ENCODE data around the gene FANCD2.
"Not testable (repeated sequence)": the region's sequence is repeated elsewhere in the genome, so short reads cannot be mapped to it uniquely, and the experiment has no call there.

FANCD2 gene

DNA sequence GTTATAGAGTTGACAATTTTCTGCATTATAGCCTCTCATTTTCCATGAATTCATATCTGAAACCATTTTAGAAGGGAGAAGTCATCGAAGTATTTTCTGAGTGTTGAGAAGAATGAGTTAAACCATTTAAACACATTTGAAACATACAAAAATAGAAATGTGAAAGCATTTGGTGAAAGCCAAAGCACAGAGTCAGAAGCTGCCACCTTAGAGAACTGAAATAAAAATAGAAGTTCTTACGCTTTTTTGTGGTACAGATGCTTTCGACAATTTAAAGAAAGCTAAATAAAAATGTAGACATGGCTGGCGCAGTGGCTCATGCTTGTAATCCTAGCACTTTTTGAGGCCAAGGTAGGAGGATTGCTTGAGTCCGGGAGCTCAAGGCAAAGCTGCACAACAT lies 72.8 kb downstream of the FANCD2 start:
- no peak for DNase-seq

DNA sequence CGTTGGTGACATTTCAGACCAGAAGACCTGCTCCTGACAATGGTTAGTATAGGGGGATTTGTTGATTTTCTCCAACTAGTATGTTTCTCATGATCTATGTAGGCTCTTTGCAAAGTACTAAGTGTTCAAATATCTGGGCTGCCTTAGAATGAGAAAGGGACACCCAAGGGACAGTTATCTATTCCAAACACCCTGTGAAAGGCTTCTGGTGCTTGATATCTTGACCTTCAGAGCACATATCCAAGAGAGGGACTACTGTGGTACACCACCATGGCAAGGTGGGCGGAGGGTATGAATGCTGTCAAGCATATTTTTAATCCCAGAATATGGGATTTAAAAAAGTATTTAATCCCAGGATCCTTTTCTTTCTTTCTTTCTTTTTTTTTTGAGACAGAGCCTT lies 80.7 kb downstream of the FANCD2 start:
- DNase-seq: no peak

DNA sequence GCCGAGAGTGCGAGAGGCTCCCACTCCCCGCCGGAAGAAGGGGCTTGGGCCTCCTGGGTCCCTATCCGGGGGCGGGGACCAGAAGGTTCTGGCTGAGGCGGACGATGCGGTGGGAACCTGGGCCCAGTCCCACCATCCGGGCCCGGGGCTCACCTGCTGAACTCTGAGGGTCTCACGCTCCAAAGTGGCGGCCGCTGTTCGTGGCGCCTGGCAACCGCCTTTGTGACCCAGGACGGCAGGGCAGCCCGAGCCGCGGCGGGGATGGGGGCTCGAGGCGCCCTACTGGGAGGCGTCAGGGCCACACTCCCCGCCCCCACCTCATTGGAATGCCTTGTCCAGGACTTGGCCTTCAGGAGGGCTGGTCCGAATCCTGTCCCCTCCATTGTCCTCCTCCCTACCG lies 81.9 kb downstream of the FANCD2 start, which contains the start of gene FANCD2OS:
Gene FANCD2OS (minus strand): TSS at position 165 of the 400 bp plus-strand sequence. CDS start 3,481 bp downstream, outside the sequence.
- no peak for DNase-seq

DNA sequence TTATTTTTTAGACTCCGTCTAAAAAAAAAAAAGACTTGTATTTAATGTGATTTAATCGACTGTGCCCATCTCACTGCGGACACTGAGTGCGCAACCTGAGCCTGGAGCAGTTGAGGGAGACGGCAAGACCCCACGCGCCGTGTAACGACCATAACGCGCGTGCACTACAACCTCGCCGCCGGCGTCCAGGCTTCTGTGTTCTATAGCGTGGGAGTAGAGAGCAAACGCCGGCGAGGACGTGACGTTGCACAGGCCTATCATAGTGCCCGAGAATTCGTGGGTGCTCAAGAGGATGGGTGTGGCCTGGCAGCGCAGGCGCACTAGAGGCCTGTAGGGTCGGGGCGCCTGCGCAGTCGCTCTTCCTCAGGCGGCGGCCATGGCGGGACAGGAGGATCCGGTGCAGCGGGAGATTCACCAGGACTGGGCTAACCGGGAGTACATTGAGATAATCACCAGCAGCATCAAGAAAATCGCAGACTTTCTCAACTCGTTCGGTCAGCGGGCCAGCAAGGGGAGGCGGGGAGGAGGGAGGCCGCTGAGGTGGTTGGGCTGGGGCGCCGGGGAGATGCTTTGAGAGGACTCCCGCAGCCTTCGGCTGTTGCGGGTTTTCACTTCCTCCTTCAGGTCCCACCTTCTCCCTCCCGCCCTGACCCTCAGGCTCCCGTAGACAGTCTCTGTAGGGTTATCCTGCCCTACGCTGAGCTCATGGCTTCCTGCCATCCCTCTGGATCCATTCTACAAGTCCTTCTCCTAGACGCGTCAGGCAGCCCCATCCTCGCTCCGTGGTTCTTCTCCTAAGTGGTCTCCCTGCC lies 89.3 kb downstream of the FANCD2 start, which contains the start of gene BRK1:
Gene BRK1 (plus strand): TSS at position 350 of the 812 bp plus-strand sequence. CDS start 27 bp downstream, at position 377.
- DNase-seq: peak in 55 of 56 donors; percentile 73 to 95 (median 89)

DNA sequence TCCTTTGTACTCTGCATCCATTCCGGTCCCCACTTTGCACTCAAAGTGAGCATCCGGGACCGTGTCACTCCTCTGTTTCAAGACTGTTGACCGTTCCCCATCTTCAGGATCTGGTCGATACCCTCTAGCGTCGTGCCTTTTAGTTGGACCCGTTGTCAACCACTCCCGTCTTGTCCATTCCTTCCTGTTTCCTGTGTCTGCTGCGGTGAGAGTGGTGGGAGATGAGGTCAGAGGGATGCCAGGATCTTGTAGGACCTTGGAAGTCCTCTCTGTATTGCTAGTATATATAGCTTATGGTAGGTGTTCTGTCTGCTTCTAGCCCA lies 89.9 kb downstream of the FANCD2 start:
- no peak for DNase-seq

DNA sequence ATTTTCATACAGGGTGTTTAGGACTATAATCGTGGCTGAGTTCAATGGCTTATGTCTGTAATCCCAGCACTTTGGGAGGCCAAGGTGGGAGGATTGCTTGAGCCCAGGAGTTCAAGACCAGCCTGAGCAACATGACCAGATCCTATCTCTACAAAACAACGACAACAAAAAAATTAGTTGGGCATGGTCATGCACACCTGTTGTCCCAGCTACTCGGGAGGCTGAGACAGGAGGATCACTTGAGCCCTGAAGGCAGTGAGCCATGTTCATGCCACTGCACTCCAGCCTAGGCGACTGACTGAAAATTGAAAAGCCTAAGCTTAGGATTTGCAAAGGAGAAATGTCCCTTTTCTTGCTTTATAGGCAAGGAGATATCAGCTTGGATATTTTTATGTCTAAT lies 90.7 kb downstream of the FANCD2 start:
- DNase-seq: no peak

DNA sequence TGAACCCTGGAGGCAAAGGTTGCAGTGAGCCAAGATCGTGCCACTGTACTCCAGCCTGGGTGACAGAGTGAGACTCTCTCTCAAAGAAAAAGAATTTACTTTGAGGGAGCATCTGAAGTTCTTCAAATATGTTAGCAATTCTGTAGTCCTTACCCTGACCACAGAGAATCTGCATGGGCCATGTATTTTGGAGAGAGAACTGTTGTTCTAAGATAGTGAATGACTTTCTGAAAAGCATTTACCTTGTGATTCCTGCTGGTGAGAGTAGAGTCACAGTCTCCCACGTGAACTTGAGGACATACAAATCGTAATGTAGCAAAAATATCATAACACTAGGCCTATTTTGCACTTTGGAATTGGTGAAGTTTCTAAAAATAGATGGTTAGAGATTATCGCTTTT lies 93.1 kb downstream of the FANCD2 start:
- no peak for DNase-seq

DNA sequence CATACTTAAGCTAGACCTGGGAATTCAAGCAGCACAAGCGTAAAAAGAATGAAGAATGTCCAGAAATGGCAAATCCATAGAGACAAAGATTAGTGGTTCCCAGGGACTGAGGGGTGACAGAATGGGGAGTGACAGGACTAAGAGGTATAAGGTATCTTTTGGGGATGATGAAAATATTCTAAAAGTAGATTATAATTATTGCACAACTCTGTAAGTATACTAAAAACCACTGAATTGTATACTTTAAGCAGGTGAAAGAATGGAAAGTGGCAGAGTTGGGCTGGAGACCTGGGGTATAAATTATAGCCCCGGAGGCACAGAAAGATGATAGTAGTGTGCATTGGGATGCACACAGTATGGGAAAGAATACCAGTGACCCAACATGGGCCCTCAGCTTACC lies 94.8 kb downstream of the FANCD2 start:
- no peak for DNase-seq

DNA sequence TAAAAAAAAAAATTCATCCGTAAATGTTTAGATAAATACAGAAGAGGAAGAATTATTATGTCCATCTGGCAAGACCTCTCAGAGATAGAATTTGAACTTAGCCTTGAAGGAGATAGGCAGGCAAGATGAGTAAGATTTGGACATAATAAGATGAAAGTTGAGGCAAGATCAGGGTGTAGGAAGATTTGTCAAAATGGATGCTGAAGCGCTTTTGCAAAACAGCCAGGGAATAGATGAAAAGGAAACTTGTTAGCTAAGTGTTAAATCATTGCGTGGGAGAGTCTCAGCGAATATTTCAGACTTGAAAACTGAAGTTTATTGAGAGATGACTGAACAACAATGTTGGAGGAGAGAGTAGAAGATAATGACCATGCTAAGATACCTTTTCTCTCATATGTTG lies 96.5 kb downstream of the FANCD2 start:
- DNase-seq: no peak

DNA sequence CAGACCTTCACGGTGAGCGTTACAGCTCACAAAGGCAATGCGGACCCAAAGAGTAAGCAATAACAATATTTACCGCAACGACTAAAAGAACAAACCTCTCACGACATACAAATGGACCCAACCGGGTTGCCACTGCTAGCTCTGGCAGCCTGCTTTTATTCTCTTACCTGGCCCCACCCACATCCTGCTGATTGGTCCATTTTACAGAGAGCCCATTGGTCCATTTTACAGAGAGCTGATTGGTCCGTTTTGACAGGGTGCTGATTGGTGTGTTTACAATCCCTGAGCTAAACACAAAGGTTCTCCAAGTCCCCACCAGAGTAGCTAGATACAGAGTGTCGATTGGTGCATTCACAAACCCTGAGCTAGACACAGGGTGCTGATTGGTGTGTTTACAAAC lies 109.6 kb downstream of the FANCD2 start:
- not testable (repeated sequence) for DNase-seq

DNA sequence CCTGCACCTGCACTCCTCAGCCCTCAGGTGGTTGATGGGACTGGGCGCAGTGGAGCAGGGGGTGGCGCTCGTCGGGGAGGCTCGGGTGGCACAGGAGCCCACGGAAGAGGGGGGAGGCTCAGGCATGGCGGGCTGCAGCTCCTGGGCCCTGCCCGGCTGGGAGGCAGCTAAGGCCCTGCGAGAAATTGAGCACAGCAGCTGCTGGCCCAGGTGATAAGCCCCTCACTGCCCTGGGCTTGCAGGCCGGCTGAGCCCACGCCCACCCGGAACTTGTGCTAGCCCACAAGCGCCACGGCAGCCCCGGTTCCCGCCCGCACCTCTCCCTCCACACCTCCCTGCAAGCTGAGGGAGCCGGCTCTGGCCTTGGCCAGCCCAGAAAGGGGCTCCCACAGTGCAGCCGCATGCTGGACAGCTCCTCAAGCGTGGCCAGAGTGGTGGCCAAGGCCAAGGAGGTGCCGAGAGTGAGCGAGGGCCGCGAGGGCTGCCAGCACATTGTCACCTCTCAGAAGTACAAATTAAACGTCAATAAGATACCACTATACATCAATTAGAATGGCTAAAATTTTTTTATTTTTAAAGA lies 110.3 kb downstream of the FANCD2 start:
- no peak for DNase-seq

DNA sequence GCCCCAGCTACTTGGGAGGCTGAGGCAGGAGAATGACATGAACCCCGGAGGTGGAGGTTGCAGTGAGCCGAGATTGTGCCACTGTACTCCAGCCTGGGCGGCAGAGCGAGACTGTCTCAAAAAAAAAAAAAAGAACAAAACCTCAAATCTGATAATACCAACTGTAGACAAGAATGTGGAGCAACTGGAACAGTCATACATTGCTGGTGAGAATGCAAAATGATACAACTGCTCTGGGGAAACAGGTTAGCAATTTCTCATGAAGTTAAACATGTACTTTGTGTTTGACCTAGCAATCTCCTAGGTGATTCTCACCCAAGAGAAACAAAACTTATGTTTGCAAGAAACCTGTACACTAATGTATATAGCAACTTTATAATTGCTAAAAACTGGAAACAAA lies 110.9 kb downstream of the FANCD2 start:
- no peak for DNase-seq

DNA sequence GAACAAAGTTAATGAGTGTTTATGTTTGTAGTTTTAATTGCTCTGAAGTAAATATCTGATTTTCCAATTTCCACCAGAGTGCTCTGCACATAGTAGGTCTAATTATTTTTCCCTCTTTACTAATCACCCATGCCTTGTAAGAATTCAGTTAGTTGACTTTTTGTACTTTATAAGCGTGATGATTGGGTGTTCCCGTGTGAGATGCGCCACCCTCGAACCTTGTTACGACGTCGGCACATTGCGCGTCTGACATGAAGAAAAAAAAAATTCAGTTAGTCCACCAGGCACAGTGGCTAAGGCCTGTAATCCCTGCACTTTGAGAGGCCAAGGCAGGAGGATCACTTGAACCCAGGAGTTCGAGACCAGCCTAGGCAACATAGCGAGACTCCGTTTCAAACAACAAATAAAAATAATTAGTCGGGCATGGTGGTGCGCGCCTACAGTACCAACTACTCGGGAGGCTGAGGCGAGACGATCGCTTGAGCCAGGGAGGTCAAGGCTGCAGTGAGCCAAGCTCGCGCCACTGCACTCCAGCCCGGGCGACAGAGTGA lies 114.8 kb downstream of the FANCD2 start:
- no peak for DNase-seq

DNA sequence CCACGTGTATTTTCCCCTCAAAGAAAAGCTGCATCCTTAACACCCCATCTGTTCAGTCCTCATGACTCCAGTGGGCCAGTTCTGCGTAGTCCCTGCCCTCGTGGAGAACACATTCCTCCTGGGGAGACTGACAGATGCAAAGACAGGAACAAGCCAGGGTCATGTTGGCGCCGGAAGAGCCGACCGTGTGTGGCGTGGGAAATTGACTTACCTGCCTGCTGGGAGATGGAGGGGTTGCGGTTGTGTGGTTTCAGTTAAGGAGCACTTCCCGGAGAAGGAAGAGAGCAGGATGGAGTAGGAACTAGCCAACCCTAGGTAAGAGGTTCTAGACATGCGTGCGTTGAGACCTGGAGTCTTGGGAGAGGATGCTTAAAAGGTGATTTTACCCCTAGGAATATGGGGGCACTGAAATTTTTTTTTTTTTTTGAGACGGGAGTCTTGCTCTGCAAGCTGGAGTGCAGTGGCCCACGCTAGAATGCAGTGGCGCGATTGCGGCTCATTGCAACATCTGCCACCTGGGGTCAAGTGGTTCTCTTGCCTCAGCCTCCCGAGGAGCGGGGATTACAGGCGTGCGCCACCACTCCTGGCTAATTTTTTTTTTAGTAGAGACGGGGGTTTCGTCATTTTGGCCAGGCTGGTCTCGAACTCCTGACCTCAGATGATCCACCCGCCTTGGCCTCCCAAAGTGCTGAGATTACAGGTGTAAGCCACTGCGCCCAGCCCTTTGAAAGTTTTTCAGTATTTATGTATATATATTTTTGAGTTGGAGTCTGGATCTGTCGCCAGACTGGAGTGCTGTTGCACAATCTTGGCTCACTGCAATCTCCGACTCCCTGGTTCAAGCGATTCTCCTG lies 116.7 kb downstream of the FANCD2 start:
- no peak for DNase-seq

DNA sequence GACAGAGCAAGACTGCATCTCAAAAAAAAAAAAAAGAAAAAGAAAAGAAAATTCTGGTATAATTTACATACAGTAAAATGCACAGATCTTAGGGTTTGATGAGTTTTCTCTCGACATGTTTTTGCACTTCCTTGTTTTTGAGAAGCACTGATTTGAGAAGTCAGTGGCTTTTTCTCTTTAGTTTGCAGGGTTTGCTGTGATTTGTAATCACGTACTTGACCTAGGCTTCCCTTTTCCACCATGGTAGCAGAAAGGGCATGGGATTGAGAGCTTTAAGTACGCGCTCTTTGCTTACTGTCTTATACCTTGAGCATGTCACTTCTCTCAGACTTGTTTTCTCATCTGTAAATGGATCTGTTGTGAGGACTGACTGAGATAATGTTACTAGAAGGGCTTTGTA lies 119.4 kb downstream of the FANCD2 start:
- DNase-seq: no peak

DNA sequence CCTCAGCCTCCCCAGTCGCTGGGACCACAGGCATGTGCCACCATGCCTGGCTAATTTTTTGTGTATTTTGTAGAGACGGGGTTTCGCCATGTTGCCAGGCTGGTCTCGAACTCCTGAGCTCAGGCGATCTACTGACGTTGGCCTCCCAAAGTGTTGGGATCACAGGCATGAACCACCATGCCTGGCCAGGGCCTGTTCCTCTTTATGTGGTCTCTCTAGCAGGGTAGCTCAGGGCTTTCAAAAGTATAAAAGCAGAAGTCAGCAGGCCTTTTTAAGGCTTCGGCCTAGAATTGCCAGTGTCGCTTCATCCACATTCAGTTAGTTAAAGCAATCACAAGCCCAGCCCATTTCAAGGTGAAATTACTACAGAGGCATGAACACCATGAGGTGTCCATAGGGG lies 123.0 kb downstream of the FANCD2 start:
- DNase-seq: no peak

DNA sequence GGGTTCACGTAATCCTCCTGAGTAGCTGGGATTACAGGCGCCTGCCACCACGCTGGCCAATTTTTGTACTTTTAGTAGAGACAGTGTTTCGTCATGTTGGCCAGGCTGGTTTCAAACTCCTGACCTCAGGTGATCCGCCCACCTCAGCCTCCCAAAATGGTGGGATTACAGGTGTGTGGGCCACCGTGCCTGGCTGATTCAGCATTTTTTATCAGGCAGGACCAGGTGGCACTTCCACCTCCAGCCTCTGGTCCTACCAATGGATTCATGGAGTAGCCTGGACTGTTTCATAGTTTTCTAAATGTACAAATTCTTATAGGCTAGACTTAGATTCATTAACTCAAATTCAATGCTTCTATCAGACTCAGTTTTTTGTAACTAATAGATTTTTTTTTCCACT lies 124.8 kb downstream of the FANCD2 start:
- no peak for DNase-seq

Measured in nucleus accumbens (tissue), 56 donors.